Esophagus muscularis mucosa (tissue), 4 donors: ENCODE data around the gene SLC2A13.
"Not testable (repeated sequence)": the region's sequence is repeated elsewhere in the genome, so short reads cannot be mapped to it uniquely, and the experiment has no call there.

ENCODE experiments used
- CTCF ChIP-seq, 3 experiments: fragments of 200-600 bp in 2 of 3; fragments of 450-650 bp in 1 of 3; sonication (generic) in 2 of 3; IDR thresholded peaks; one replicate each; pipeline ENCODE4 v1.5.1; 2017 to 2019; ENCODE audit warnings: antibody characterized with exemption in 3 of 3, mild to moderate bottlenecking in 2 of 3, moderate library complexity in 1 of 3
- EP300 ChIP-seq: sonication (generic); formaldehyde crosslinking; IDR thresholded peaks from one replicate; pipeline ENCODE4 v1.6.1; 2017; ENCODE audit warnings: antibody characterized with exemption
- POLR2A ChIP-seq: fragments of 450-650 bp; IDR thresholded peaks from one replicate; pipeline ENCODE4 v1.6.1; 2017; ENCODE audit warnings: antibody characterized with exemption, moderate library complexity, mild to moderate bottlenecking, low read depth

GRCh38 chr12:40030970-40031369 lies 74.9 kb downstream of the SLC2A13 start:
- not testable (repeated sequence) for TF ChIP-seq CTCF (IDR thresholded peaks at IDR 0.05); POLR2A; EP300
